Ishikawa (cell line): Measurements from ENCODE around the gene SPNS3.

ENCODE experiments used
- CEBPB ChIP-seq: IDR thresholded peaks from 2 replicates; pipeline ENCODE4 v1.6.1; 2012
- CREB1 ChIP-seq: IDR thresholded peaks from 2 replicates; pipeline ENCODE4 v1.6.1; 2012; ENCODE audit warnings: low read depth
- EGR1 ChIP-seq: IDR thresholded peaks from 2 replicates; pipeline ENCODE4 v1.6.1; 2012
- EP300 ChIP-seq: IDR thresholded peaks from 2 replicates; pipeline ENCODE4 v1.6.1; 2012; ENCODE audit warnings: borderline replicate concordance
- FOXM1 ChIP-seq: IDR thresholded peaks from 2 replicates; pipeline ENCODE4 v1.6.1; 2012; ENCODE audit warnings: low read depth, borderline replicate concordance
- NFIC ChIP-seq: IDR thresholded peaks from 2 replicates; pipeline ENCODE4 v1.6.1; 2012
- RAD21 ChIP-seq: IDR thresholded peaks from 2 replicates; pipeline ENCODE4 v1.6.1; 2012; ENCODE audit warnings: low read depth
- TAF1 ChIP-seq: IDR thresholded peaks from 2 replicates; pipeline ENCODE4 v1.6.1; 2012; ENCODE audit warnings: low read depth, mild to moderate bottlenecking
- TCF12 ChIP-seq: IDR thresholded peaks from 2 replicates; pipeline ENCODE4 v1.6.1; 2012; ENCODE audit warnings: low read depth
- TEAD4 ChIP-seq: IDR thresholded peaks from 2 replicates; pipeline ENCODE4 v1.6.1; 2012
- YY1 ChIP-seq: IDR thresholded peaks from 2 replicates; pipeline ENCODE4 v1.6.1; 2012; ENCODE audit warnings: low read depth
- ZBTB7A ChIP-seq: IDR thresholded peaks from 2 replicates; pipeline ENCODE4 v1.6.1; 2012; ENCODE audit warnings: low read depth
- TF ChIP-seq, protein P1 (sequence below): IDR thresholded peaks from 2 replicates; pipeline ENCODE4 v1.6.1; 2012
- TF ChIP-seq, protein P2 (sequence below): IDR thresholded peaks from 2 replicates; pipeline ENCODE4 v1.6.1; 2012
- TF ChIP-seq, protein P3 (sequence below): IDR thresholded peaks from 2 replicates; pipeline ENCODE4 v1.6.1; 2012; ENCODE audit warnings: low read depth, mild to moderate bottlenecking

The SPNS3 gene

GRCh38 chr17:4405038-4405669 is 28.6 kb upstream of the SPNS3 start:
- TF ChIP-seq EGR1 (no peak), YY1 (no peak), TEAD4 (no peak), TAF1 (no peak), CREB1 (no peak), FOXM1 (no peak), EP300 (no peak), RAD21 (no peak), TCF12 (no peak), NFIC (no peak), CEBPB (no peak), ZBTB7A (no peak)
- TF ChIP-seq, protein P1, sequence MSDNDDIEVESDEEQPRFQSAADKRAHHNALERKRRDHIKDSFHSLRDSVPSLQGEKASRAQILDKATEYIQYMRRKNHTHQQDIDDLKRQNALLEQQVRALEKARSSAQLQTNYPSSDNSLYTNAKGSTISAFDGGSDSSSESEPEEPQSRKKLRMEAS, result no peak
- TF ChIP-seq, protein P2, sequence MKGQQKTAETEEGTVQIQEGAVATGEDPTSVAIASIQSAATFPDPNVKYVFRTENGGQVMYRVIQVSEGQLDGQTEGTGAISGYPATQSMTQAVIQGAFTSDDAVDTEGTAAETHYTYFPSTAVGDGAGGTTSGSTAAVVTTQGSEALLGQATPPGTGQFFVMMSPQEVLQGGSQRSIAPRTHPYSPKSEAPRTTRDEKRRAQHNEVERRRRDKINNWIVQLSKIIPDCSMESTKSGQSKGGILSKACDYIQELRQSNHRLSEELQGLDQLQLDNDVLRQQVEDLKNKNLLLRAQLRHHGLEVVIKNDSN, result no peak
- TF ChIP-seq, protein P3, sequence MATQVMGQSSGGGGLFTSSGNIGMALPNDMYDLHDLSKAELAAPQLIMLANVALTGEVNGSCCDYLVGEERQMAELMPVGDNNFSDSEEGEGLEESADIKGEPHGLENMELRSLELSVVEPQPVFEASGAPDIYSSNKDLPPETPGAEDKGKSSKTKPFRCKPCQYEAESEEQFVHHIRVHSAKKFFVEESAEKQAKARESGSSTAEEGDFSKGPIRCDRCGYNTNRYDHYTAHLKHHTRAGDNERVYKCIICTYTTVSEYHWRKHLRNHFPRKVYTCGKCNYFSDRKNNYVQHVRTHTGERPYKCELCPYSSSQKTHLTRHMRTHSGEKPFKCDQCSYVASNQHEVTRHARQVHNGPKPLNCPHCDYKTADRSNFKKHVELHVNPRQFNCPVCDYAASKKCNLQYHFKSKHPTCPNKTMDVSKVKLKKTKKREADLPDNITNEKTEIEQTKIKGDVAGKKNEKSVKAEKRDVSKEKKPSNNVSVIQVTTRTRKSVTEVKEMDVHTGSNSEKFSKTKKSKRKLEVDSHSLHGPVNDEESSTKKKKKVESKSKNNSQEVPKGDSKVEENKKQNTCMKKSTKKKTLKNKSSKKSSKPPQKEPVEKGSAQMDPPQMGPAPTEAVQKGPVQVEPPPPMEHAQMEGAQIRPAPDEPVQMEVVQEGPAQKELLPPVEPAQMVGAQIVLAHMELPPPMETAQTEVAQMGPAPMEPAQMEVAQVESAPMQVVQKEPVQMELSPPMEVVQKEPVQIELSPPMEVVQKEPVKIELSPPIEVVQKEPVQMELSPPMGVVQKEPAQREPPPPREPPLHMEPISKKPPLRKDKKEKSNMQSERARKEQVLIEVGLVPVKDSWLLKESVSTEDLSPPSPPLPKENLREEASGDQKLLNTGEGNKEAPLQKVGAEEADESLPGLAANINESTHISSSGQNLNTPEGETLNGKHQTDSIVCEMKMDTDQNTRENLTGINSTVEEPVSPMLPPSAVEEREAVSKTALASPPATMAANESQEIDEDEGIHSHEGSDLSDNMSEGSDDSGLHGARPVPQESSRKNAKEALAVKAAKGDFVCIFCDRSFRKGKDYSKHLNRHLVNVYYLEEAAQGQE, result no peak

- TF ChIP-seq, protein P2, result no peak
- no peak for TF ChIP-seq YY1
- TF ChIP-seq CEBPB, result no peak
- no peak for TF ChIP-seq EGR1
- no peak for TF ChIP-seq NFIC
- TF ChIP-seq TCF12, result no peak
- TF ChIP-seq, protein P1, result no peak
- no peak for TF ChIP-seq EP300
- no peak for TF ChIP-seq RAD21
- TF ChIP-seq ZBTB7A, result no peak
- TF ChIP-seq, protein P3, result no peak
- TF ChIP-seq TEAD4, result no peak
- no peak for TF ChIP-seq CREB1
- TF ChIP-seq TAF1, result no peak
- no peak for TF ChIP-seq FOXM1
Measured at GRCh38 chr17:4405699-4406098, 28.0 kb upstream of the SPNS3 start.

GRCh38 chr17:4406386-4406785 is 27.4 kb upstream of the SPNS3 start:
- TF ChIP-seq, protein P2, result no peak
- no peak for TF ChIP-seq CREB1
- TF ChIP-seq YY1, result no peak
- TF ChIP-seq TCF12, result no peak
- TF ChIP-seq RAD21, result no peak
- TF ChIP-seq NFIC, result no peak
- TF ChIP-seq, protein P1, result no peak
- TF ChIP-seq TEAD4, result no peak
- no peak for TF ChIP-seq EP300
- TF ChIP-seq, protein P3, result no peak
- no peak for TF ChIP-seq ZBTB7A
- no peak for TF ChIP-seq FOXM1
- no peak for TF ChIP-seq TAF1
